Nephron progenitor cell (in vitro differentiated cells): Measurements from ENCODE around the gene NT5DC3.

Source experiments
- DNase-seq: peaks from one replicate; pipeline ENCODE4 v3.0.0; 2021
- H3K27ac Mint-ChIP-seq: 2 replicates; pipeline ENCODE4 v1.8.0; 2021; ENCODE audit warnings: mild to moderate bottlenecking, moderate library complexity, mixed read lengths
- H3K27me3 Mint-ChIP-seq: 2 replicates; pipeline ENCODE4 v1.8.0; 2021; ENCODE audit warnings: mild to moderate bottlenecking, low read depth, mixed read lengths; ENCODE audit not compliant: poor library complexity
- H3K36me3 Mint-ChIP-seq: 2 replicates; pipeline ENCODE4 v1.8.0; 2021; ENCODE audit warnings: low read depth, mixed read lengths
- H3K4me1 Mint-ChIP-seq: 2 replicates; pipeline ENCODE4 v1.8.0; 2021; ENCODE audit warnings: mixed read lengths
- H3K4me3 Mint-ChIP-seq: 2 replicates; pipeline ENCODE4 v1.8.0; 2021; ENCODE audit warnings: mild to moderate bottlenecking, moderate library complexity, mixed read lengths
- H3K9me3 Mint-ChIP-seq: 2 replicates; pipeline ENCODE4 v1.8.0; 2021; ENCODE audit warnings: mild to moderate bottlenecking, moderate library complexity, mixed read lengths
- TF ChIP-seq, protein P1 (sequence below): fragments of 200-600 bp; sonication (generic); IDR thresholded peaks from 2 replicates; pipeline ENCODE4 v1.5.0; 2021; ENCODE audit warnings: antibody characterized with exemption

The NT5DC3 gene

DNA sequence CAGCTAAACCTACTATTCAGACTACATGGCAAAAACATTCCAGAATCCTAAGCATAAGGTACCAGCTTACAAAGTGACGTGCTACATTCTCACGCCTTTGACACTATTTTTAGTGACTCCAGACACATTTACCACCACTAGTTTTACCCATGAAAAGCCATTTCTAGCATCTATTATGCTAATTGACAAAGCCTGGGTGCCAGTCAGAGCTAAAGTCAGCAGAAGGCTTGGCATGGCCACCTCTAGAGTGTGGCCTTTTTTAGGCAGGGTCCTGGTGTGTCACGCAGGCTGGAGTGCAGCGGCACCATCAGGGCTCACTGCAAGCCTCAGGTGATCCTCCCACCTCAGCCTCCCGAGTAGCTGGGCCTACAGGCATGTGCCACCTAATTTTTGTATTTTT is 75.7 kb downstream of the NT5DC3 start:
- TF ChIP-seq, protein P1, sequence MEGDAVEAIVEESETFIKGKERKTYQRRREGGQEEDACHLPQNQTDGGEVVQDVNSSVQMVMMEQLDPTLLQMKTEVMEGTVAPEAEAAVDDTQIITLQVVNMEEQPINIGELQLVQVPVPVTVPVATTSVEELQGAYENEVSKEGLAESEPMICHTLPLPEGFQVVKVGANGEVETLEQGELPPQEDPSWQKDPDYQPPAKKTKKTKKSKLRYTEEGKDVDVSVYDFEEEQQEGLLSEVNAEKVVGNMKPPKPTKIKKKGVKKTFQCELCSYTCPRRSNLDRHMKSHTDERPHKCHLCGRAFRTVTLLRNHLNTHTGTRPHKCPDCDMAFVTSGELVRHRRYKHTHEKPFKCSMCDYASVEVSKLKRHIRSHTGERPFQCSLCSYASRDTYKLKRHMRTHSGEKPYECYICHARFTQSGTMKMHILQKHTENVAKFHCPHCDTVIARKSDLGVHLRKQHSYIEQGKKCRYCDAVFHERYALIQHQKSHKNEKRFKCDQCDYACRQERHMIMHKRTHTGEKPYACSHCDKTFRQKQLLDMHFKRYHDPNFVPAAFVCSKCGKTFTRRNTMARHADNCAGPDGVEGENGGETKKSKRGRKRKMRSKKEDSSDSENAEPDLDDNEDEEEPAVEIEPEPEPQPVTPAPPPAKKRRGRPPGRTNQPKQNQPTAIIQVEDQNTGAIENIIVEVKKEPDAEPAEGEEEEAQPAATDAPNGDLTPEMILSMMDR = no peak
- no peaks in the 10 kb centered on the region for H3K27me3 Mint-ChIP-seq
- no peaks in the 10 kb centered on the region for H3K36me3 Mint-ChIP-seq
- no peaks in the 10 kb centered on the region for H3K9me3 Mint-ChIP-seq
- DNase-seq = no peak
- no peak overlapping the region for H3K4me3 Mint-ChIP-seq
- H3K27ac Mint-ChIP-seq = peak overlapping the region; percentile 48
- H3K4me1 Mint-ChIP-seq = peaks cover 23% of the 10 kb centered on the region

DNA sequence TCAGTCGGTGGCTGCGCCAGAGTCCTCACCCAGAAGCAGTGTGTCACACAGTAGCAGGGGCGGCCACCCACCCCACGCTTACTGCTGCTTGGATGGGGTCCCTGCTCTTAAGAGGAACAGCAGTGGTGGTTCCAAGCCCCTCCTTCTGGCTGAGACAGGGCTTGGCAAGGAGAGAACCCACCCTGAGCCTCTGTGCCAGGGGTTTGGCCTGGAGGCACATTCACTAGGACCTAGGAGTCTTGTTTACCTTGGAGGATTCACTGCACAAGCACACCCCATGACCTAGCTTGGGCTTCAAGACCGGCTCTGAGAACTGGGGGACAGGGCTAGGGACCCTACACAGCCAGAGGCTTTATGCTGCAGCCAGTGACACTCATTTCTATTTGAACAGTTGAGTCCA is 78.6 kb downstream of the NT5DC3 start:
- TF ChIP-seq, protein P1 = no peak
- Mint-ChIP-seq H3K9me3 (no peaks in the 10 kb centered on the region), H3K27me3 (no peaks in the 10 kb centered on the region), H3K27ac (no peak overlapping the region), H3K4me3 (no peak overlapping the region), H3K4me1 (peaks cover 10% of the 10 kb centered on the region), H3K36me3 (no peaks in the 10 kb centered on the region)
- no peak for DNase-seq

DNA sequence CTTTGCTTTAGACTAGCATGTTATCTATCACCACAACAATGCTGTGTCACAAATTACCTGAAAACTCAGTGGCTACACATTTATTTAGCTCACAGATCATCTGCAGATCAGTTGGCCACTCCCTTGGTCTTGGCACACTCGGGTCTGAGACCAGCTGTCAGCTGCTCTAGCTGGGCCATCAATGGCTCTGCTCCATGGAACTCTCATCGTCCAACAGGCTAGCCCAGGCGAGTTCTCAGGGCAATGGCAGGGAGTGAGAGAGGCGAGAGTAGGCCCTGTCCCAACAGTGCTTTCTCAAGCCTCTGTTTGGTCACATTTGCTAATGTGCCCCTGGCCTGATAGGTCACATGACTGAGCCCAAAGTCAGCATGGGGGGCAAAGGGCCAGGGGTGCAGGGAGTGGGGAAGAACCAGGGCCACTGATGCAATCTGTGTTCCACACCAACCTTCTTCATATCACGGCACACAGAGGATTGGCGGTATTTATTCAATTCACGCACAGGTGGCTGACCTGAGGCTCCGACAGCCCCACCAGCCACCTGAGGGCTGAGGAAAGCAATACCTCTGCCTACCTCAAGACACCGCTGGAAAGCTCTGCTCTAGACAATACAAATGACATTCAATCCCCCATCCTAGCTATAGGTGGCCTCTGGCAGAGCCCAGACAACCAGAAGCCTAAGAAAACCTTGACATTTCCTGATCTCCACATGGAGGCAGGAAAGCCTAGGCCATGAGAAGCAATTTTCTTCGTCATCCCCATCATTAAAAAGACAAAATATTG is 82.5 kb downstream of the NT5DC3 start:
- H3K27ac Mint-ChIP-seq = no peak overlapping the region
- TF ChIP-seq, protein P1 = no peak
- DNase-seq = no peak
- H3K36me3 Mint-ChIP-seq = no peaks in the 10 kb centered on the region
- H3K4me3 Mint-ChIP-seq = no peak overlapping the region
- H3K9me3 Mint-ChIP-seq = no peaks in the 10 kb centered on the region
- H3K4me1 Mint-ChIP-seq = no peaks in the 10 kb centered on the region
- no peaks in the 10 kb centered on the region for H3K27me3 Mint-ChIP-seq

DNA sequence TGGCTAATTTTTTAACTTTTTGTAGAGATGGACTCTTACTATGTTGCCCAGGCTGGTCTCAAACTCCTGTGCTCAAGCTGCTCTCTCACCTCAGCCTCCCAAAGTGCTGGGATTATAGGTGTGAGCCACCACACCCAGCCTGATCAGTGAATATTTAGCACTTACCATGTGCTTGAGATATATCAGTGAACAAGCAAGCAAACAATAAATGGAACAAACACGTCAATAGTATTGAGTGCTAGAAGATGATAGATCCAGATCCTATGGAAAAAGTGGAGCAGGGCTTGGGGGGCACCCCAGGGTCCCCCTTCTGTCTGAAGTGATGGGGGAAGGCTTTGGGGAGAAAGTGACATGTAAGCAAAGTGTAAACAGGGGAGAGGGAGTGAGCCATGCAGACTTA is 83.8 kb downstream of the NT5DC3 start:
- Mint-ChIP-seq H3K9me3 (no peaks in the 10 kb centered on the region), H3K27ac (no peak overlapping the region), H3K36me3 (no peaks in the 10 kb centered on the region), H3K4me1 (no peaks in the 10 kb centered on the region), H3K27me3 (peaks cover 3% of the 10 kb centered on the region), H3K4me3 (no peak overlapping the region)
- TF ChIP-seq, protein P1 = no peak
- DNase-seq = no peak

DNA sequence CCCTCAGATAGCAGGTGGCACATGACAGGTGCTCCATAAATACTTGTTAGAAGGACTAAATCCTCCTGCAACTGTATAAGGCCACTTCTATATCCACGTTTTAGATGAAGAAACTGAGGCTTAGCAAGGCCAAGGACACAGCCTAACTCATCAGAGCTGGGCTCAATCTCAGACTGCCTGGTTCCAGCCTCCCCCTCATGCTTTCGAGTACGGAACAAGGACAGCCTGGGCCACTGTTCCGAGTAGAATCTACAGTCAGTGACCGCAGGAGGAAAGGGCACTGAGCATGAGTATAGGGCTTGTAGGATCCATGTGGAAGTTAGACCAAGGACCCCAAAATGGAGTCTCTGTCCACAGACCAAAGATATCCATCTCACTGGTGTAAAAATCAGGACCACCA is 84.6 kb downstream of the NT5DC3 start:
- H3K4me1 Mint-ChIP-seq = no peaks in the 10 kb centered on the region
- no peak overlapping the region for H3K4me3 Mint-ChIP-seq
- DNase-seq = no peak
- no peak overlapping the region for H3K27ac Mint-ChIP-seq
- H3K36me3 Mint-ChIP-seq = no peaks in the 10 kb centered on the region
- TF ChIP-seq, protein P1 = no peak
- H3K9me3 Mint-ChIP-seq = no peaks in the 10 kb centered on the region
- peaks cover 3% of the 10 kb centered on the region for H3K27me3 Mint-ChIP-seq

DNA sequence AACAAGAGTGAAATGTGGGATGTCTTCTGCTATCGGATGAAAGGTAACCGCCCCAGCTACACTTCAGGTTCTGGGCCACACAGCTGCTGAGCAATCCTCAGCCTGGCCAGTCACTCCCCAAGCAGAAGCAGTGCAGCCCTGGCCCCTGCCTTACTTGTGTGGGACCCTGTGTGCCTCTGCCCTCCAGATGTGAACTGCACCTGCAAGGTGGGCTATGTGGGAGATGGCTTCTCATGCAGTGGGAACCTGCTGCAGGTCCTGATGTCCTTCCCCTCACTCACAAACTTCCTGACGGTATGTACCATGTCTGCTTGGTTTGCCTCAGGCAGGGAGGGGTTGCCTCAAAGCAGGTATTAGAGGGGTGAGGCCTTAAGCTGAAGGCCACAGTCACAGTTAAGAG is 85.6 kb downstream of the NT5DC3 start:
- Mint-ChIP-seq H3K27ac (no peak overlapping the region), H3K4me3 (no peak overlapping the region), H3K4me1 (no peaks in the 10 kb centered on the region), H3K36me3 (no peaks in the 10 kb centered on the region), H3K27me3 (peaks cover 3% of the 10 kb centered on the region), H3K9me3 (no peaks in the 10 kb centered on the region)
- TF ChIP-seq, protein P1 = no peak
- DNase-seq = no peak
